Activated naive CD4-positive, alpha-beta T cell treated with anti-CD3 and anti-CD28 coated beads for 36 hours (primary cell): ENCODE results near the gene SEPHS1. TPM values are rescaled to one million over a fixed set of nuclear protein-coding genes. Genes with fewer than 3 reads are reported as not detected.
A peak's percentile ranks its signal among the peaks of the same experiment; 100 is the strongest.

ENCODE experiments used
- CTCF ChIA-PET: fragments of 350-600 bp; sonication (Branson Sonifier 250); formaldehyde crosslinking; loops from one replicate; lab custom pipeline; 2021; ENCODE audit warnings: antibody characterized with exemption; lab: Charles Lee
- DNase-seq: peaks from one replicate; pipeline ENCODE4 v3.0.0-alpha.2; 2020
- H3K27ac Mint-ChIP-seq: one replicate; pipeline ENCODE4 v1.8.0; 2021; ENCODE audit warnings: mild to moderate bottlenecking, mixed read lengths
- H3K27me3 Mint-ChIP-seq: one replicate; pipeline ENCODE4 v1.8.0; 2021; ENCODE audit warnings: low read depth, mixed read lengths
- H3K36me3 Mint-ChIP-seq: one replicate; pipeline ENCODE4 v1.8.0; 2021; ENCODE audit warnings: low read depth, mixed read lengths
- H3K4me1 Mint-ChIP-seq: one replicate; pipeline ENCODE4 v1.8.0; 2021; ENCODE audit warnings: low read depth, mixed read lengths
- H3K4me3 Mint-ChIP-seq: one replicate; pipeline ENCODE4 v1.8.0; 2021; ENCODE audit warnings: mild to moderate bottlenecking, moderate library complexity, mixed read lengths
- H3K9me3 Mint-ChIP-seq: one replicate; pipeline ENCODE4 v1.8.0; 2021; ENCODE audit warnings: mixed read lengths
- intact Hi-C: fragments of 100-400 bp; cut with micrococcal nuclease; formaldehyde crosslinking; loops from one replicate; pipeline ENCODE4 v1.15.1; 2023
- total RNA-seq, 2 experiments: library from RNA; stranded (reverse); gene quantifications; one replicate each; pipeline ENCODE4 v1.2.3, GENCODE V29; 2021

The SEPHS1 gene
- total RNA-seq, 2 experiments from 2014 or later: 75.6 to 79.6 TPM

GRCh38 chr10:13356392-13356791 lies 8.3 kb upstream of the SEPHS1 start:
- intact Hi-C loops: no loop called here
- Mint-ChIP-seq H3K4me1 (peaks cover 12% of the 10 kb centered on the region), H3K27ac (no peak overlapping the region), H3K36me3 (no peaks in the 10 kb centered on the region), H3K4me3 (no peak overlapping the region), H3K9me3 (no peaks in the 10 kb centered on the region), H3K27me3 (no peaks in the 10 kb centered on the region)
- DNase-seq: no peak
- CTCF ChIA-PET: no interaction called here

DNA sequence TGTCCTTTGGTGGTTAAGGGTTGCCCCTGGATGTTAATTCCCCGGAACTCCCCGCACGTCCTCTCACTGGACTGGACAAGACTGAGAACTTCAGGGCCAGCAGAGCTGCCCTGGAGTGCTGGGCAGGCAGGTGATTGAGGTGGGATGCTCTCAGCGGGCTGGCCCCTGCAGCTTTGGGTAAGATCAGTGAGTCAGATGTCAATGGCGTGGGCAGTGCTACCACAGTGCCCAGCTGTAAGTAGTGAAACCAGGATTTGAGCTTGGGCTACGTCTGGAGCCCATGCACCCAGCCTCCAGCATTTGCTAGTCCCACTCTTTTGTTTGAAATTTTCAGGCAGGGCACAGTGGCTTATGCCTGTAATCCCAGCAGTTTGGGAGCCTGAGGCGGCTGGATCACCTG lies 6.7 kb upstream of the SEPHS1 start:
- no peak for DNase-seq
- Mint-ChIP-seq H3K27ac (no peak overlapping the region), H3K9me3 (no peaks in the 10 kb centered on the region), H3K36me3 (no peaks in the 10 kb centered on the region), H3K4me1 (peaks cover 28% of the 10 kb centered on the region), H3K4me3 (no peak overlapping the region), H3K27me3 (no peaks in the 10 kb centered on the region)
- intact Hi-C loops: no loop called here
- CTCF ChIA-PET: interaction anchor here (0.9 kb wide), 1 partner anchor 88 kb away, joined by 3 read pairs; no protein-coding TSS in a partner anchor

- intact Hi-C loops: no loop called here
- H3K4me1 Mint-ChIP-seq: peaks cover 32% of the 10 kb centered on the region
These were observed 4.4 kb upstream of the SEPHS1 start for GRCh38 chr10:13352519-13352918.

GRCh38 chr10:13351340-13351915 lies 3.3 kb upstream of the SEPHS1 start:
- peak; percentile 71 for DNase-seq
- H3K9me3 Mint-ChIP-seq: no peaks in the 10 kb centered on the region
- H3K4me3 Mint-ChIP-seq: no peak overlapping the region
- intact Hi-C loops: loop anchor here (1.0 kb wide), 1 partner anchor 80 kb away; no protein-coding TSS in a partner anchor
- CTCF ChIA-PET: interaction anchor here (0.6 to 2.0 kb wide), 2 partner anchors 21 to 153 kb away, joined by 3 to 7 read pairs; no protein-coding TSS in a partner anchor
- H3K27ac Mint-ChIP-seq: peak overlapping the region; percentile 6
- H3K27me3 Mint-ChIP-seq: no peaks in the 10 kb centered on the region
- H3K36me3 Mint-ChIP-seq: no peaks in the 10 kb centered on the region
- H3K4me1 Mint-ChIP-seq: peaks cover 35% of the 10 kb centered on the region

More at GRCh38 chr10:13352519-13352918, 4.4 kb upstream of the SEPHS1 start:
- H3K4me3 Mint-ChIP-seq: no peak overlapping the region
- no peak overlapping the region for H3K27ac Mint-ChIP-seq
- CTCF ChIA-PET: interaction anchor here (0.6 to 1.9 kb wide), 4 partner anchors 16 to 190 kb away, joined by 3 to 6 read pairs (median 4); partner anchors contain the start of gene MCM10
- no peaks in the 10 kb centered on the region for H3K27me3 Mint-ChIP-seq
- no peaks in the 10 kb centered on the region for H3K36me3 Mint-ChIP-seq
- H3K9me3 Mint-ChIP-seq: no peaks in the 10 kb centered on the region
- peak; percentile 38 for DNase-seq

- CTCF ChIA-PET: interaction anchor here (0.8 to 2.0 kb wide), 5 partner anchors 23 to 188 kb away, joined by 4 to 7 read pairs (median 6); no protein-coding TSS in a partner anchor
- H3K27me3 Mint-ChIP-seq: no peaks in the 10 kb centered on the region
These were observed 1.6 kb upstream of the SEPHS1 start for GRCh38 chr10:13349463-13350274.

DNA sequence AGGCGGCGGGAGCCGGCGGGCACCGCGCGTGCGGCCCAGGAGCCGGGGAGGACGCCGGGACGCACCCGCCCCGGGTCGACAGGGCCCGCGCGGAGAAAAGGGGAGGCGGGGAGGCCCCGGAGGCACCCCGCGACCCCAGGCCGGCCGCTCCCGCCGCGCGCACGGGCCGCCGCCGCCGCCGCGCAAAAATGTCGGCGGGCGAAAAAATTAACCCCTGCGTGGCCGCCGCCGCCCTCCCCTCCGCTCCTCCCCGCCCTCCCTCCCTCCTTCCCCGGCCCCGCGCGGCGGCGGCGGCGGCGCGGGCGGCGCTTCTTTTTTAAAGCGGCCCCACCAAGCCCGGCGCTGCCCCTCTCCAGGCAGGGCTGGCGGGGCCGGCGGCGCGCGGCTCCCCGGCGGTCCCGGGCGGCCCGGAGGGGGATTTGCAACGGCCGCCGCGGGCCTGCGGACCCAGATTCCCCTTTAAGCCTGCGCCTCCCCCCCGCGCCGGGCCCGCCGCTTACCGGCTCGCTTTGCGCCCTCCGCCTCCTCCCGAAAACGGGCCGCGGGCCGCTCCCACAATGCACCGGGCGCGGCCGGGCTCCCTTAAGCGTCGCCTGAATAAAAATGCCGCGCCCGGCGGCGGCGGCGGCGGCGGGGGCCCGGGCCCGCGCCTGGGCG lies 465 bp downstream of the SEPHS1 start:
- H3K9me3 Mint-ChIP-seq: no peaks in the 10 kb centered on the region
- peaks cover 13% of the 10 kb centered on the region for H3K36me3 Mint-ChIP-seq
- H3K4me3 Mint-ChIP-seq: peak overlapping the region; percentile 56
- peak overlapping the region; percentile 71 for H3K27ac Mint-ChIP-seq
- peak; percentile 80 for DNase-seq
- H3K4me1 Mint-ChIP-seq: peaks cover 57% of the 10 kb centered on the region
- no peaks in the 10 kb centered on the region for H3K27me3 Mint-ChIP-seq
- CTCF ChIA-PET: no interaction called here
- intact Hi-C loops: loop anchor here (1.0 to 5.0 kb wide), 8 partner anchors 45 to 1605 kb away; partner anchors contain the start of genes DCLRE1C, MCM10, PRPF18 and SUV39H2

More at GRCh38 chr10:13349463-13350274, 1.6 kb upstream of the SEPHS1 start:
- Mint-ChIP-seq H3K36me3 (peaks cover 3% of the 10 kb centered on the region), H3K4me3 (peak overlapping the region; percentile 88), H3K9me3 (no peaks in the 10 kb centered on the region), H3K27ac (peak overlapping the region; percentile 67), H3K4me1 (peaks cover 52% of the 10 kb centered on the region)
- peak; percentile 69 for DNase-seq
- intact Hi-C loops: loop anchor here (2.0 to 5.0 kb wide), 3 partner anchors 241 to 1603 kb away; partner anchors contain the start of genes DCLRE1C and SUV39H2

- peak overlapping the region; percentile 83 for H3K27ac Mint-ChIP-seq
- H3K9me3 Mint-ChIP-seq: no peaks in the 10 kb centered on the region
- peak overlapping the region; percentile 78 for H3K4me3 Mint-ChIP-seq
- intact Hi-C loops: loop anchor here (5.0 kb wide), 2 partner anchors 1530 to 1605 kb away; partner anchors contain the start of genes DCLRE1C and SUV39H2
- peaks cover 13% of the 10 kb centered on the region for H3K36me3 Mint-ChIP-seq
- CTCF ChIA-PET: no interaction called here
- H3K27me3 Mint-ChIP-seq: no peaks in the 10 kb centered on the region
- peaks cover 54% of the 10 kb centered on the region for H3K4me1 Mint-ChIP-seq
- DNase-seq: no peak
These were observed 1.0 kb downstream of the SEPHS1 start for GRCh38 chr10:13347043-13347499.

- Mint-ChIP-seq H3K4me3 (peak overlapping the region; percentile 78), H3K27ac (peak overlapping the region; percentile 83), H3K4me1 (peaks cover 50% of the 10 kb centered on the region), H3K36me3 (peaks cover 15% of the 10 kb centered on the region), H3K9me3 (no peaks in the 10 kb centered on the region), H3K27me3 (no peaks in the 10 kb centered on the region)
- CTCF ChIA-PET: no interaction called here
- DNase-seq: no peak
- intact Hi-C loops: loop anchor here (5.0 kb wide), 2 partner anchors 1531 to 1606 kb away; partner anchors contain the start of genes DCLRE1C and SUV39H2
These were observed 1.6 kb downstream of the SEPHS1 start for GRCh38 chr10:13346283-13347042.

- H3K27me3 Mint-ChIP-seq: no peaks in the 10 kb centered on the region
- peak; percentile 48 for DNase-seq
- no peak overlapping the region for H3K27ac Mint-ChIP-seq
- H3K9me3 Mint-ChIP-seq: no peaks in the 10 kb centered on the region
- H3K4me3 Mint-ChIP-seq: no peak overlapping the region
- CTCF ChIA-PET: interaction anchor here (0.6 kb wide), 2 partner anchors 18 to 32 kb away, joined by 3 read pairs; no protein-coding TSS in a partner anchor
- intact Hi-C loops: no loop called here
- H3K36me3 Mint-ChIP-seq: peaks cover 38% of the 10 kb centered on the region
- H3K4me1 Mint-ChIP-seq: peaks cover 44% of the 10 kb centered on the region
These were observed 7.3 kb downstream of the SEPHS1 start for GRCh38 chr10:13340626-13341376.

- peaks cover 38% of the 10 kb centered on the region for H3K36me3 Mint-ChIP-seq
- CTCF ChIA-PET: interaction anchor here (0.6 kb wide), 1 partner anchor 31 kb away, joined by 3 read pairs; no protein-coding TSS in a partner anchor
- intact Hi-C loops: no loop called here
- peaks cover 37% of the 10 kb centered on the region for H3K4me1 Mint-ChIP-seq
- H3K4me3 Mint-ChIP-seq: no peak overlapping the region
- H3K27me3 Mint-ChIP-seq: no peaks in the 10 kb centered on the region
- H3K27ac Mint-ChIP-seq: no peak overlapping the region
- no peaks in the 10 kb centered on the region for H3K9me3 Mint-ChIP-seq
- DNase-seq: no peak
These were observed 8.0 kb downstream of the SEPHS1 start for GRCh38 chr10:13340068-13340467.
